COLO829 (cell line): ENCODE measurements around the gene TMEM272.
"Not testable (repeated sequence)": the region's sequence is repeated elsewhere in the genome, so short reads cannot be mapped to it uniquely, and the experiment has no call there.

Experiments
- DNase-seq: peaks from one replicate; pipeline ENCODE4 v3.0.0; 2012; ENCODE audit warnings: low spot score

TMEM272 gene

GRCh38 chr13:51824712-51825111 lies 20.3 kb downstream of the TMEM272 start:
- not testable (repeated sequence) for DNase-seq

- DNase-seq: no peak
These were observed 21.1 kb downstream of the TMEM272 start for GRCh38 chr13:51823863-51824262.

- DNase-seq: no peak
These were observed 21.6 kb downstream of the TMEM272 start for GRCh38 chr13:51823359-51823758.

GRCh38 chr13:51822106-51822815 lies 22.7 kb downstream of the TMEM272 start:
- DNase-seq: no peak

- DNase-seq: no peak
These were observed 23.4 kb downstream of the TMEM272 start for GRCh38 chr13:51821606-51822005.

GRCh38 chr13:51820016-51820597 lies 24.9 kb downstream of the TMEM272 start:
- DNase-seq: no peak

GRCh38 chr13:51819544-51819943 lies 25.4 kb downstream of the TMEM272 start:
- no peak for DNase-seq

- DNase-seq: no peak
These were observed 26.0 kb downstream of the TMEM272 start for GRCh38 chr13:51818781-51819511.

GRCh38 chr13:51818276-51818675 lies 26.7 kb downstream of the TMEM272 start:
- DNase-seq: no peak

GRCh38 chr13:51817717-51818116 lies 27.3 kb downstream of the TMEM272 start:
- DNase-seq: no peak

- DNase-seq: no peak
These were observed 28.2 kb downstream of the TMEM272 start for GRCh38 chr13:51816604-51817249.

- DNase-seq: no peak
These were observed 29.1 kb downstream of the TMEM272 start for GRCh38 chr13:51815848-51816247.

- DNase-seq: peak; percentile 66
These were observed 29.9 kb downstream of the TMEM272 start for GRCh38 chr13:51814825-51815650.

GRCh38 chr13:51814071-51814470 lies 30.9 kb downstream of the TMEM272 start:
- DNase-seq: no peak

- no peak for DNase-seq
These were observed 33.0 kb downstream of the TMEM272 start for GRCh38 chr13:51811920-51812451.

- no peak for DNase-seq
These were observed 33.9 kb downstream of the TMEM272 start for GRCh38 chr13:51811046-51811445.

- DNase-seq: no peak
These were observed 36.2 kb downstream of the TMEM272 start for GRCh38 chr13:51808811-51809210.

GRCh38 chr13:51807041-51807440 lies 37.9 kb downstream of the TMEM272 start:
- DNase-seq: no peak

- DNase-seq: no peak
These were observed 38.4 kb downstream of the TMEM272 start for GRCh38 chr13:51806566-51806965.

- no peak for DNase-seq
These were observed 39.1 kb downstream of the TMEM272 start for GRCh38 chr13:51805925-51806324.

- no peak for DNase-seq
These were observed 39.7 kb downstream of the TMEM272 start for GRCh38 chr13:51805313-51805712.
